ENCODE data around the gene POU2AF2.

Gene POU2AF2

GRCh38 chr11:111231836-111232235 lies 13.7 kb upstream of the POU2AF2 start:
- peak; percentile 4 for DNase-seq (ENCODE audit: extremely low read depth, low read depth)
- TF ChIP-seq CTCF (IDR thresholded peaks at IDR 0.05; ENCODE audit: low read depth, low read length) = no peak

- no peak for TF ChIP-seq CTCF (IDR thresholded peaks at IDR 0.05; ENCODE audit: low read depth, low read length)
- no peak for DNase-seq (ENCODE audit: extremely low read depth, low read depth)
These were observed 9.1 kb upstream of the POU2AF2 start for GRCh38 chr11:111236383-111236782.

GRCh38 chr11:111237926-111238325 lies 7.6 kb upstream of the POU2AF2 start:
- DNase-seq (ENCODE audit: extremely low read depth, low read depth) = no peak
- TF ChIP-seq CTCF (IDR thresholded peaks at IDR 0.05; ENCODE audit: low read depth, low read length) = no peak

GRCh38 chr11:111246956-111247355 lies 1.4 kb downstream of the POU2AF2 start:
- DNase-seq (ENCODE audit: extremely low read depth, low read depth) = no peak
- TF ChIP-seq CTCF (IDR thresholded peaks at IDR 0.05; ENCODE audit: low read depth, low read length) = no peak

GRCh38 chr11:111250936-111251335 lies 5.4 kb downstream of the POU2AF2 start:
- no peak for DNase-seq (ENCODE audit: extremely low read depth, low read depth)
- TF ChIP-seq CTCF (IDR thresholded peaks at IDR 0.05; ENCODE audit: low read depth, low read length) = no peak

GRCh38 chr11:111253131-111253530 lies 7.6 kb downstream of the POU2AF2 start:
- TF ChIP-seq CTCF (IDR thresholded peaks at IDR 0.05; ENCODE audit: low read depth, low read length) = no peak
- no peak for DNase-seq (ENCODE audit: extremely low read depth, low read depth)

GRCh38 chr11:111253630-111254029 lies 8.1 kb downstream of the POU2AF2 start:
- no peak for DNase-seq (ENCODE audit: extremely low read depth, low read depth)
- no peak for TF ChIP-seq CTCF (IDR thresholded peaks at IDR 0.05; ENCODE audit: low read depth, low read length)

All from AG09319 (cell line).